ENCODE measurements around the gene EIF2B4. TPM values are rescaled to one million over a fixed set of nuclear protein-coding genes. Genes with fewer than 3 reads are reported as not detected.
A peak's percentile ranks its signal among the peaks of the same experiment; 100 is the strongest.
"Not testable (repeated sequence)": the region's sequence is repeated elsewhere in the genome, so short reads cannot be mapped to it uniquely, and the experiment has no call there.

The EIF2B4 gene
- total RNA-seq, 1 experiment from 2014 or later: 74.7 TPM

GRCh38 chr2:27320958-27321543 lies 49.1 kb downstream of the EIF2B4 start:
- ChIA-PET POLR2A (ENCODE audit: low non-redundant PET) (no interaction called here), CTCF (interaction anchor here (0.5 kb wide), 1 partner anchor 240 kb away, joined by 6 read pairs; no protein-coding TSS in a partner anchor)
- no TSS peak for BruUV-seq (replicated peaks)
- intact Hi-C loops (cut with micrococcal nuclease; ENCODE audit: unreplicated experiment): no loop called here
- H3K36me3 ChIP-seq (ENCODE audit: insufficient read depth, low read length, poor library complexity, severe bottlenecking): peaks cover 3% of the 10 kb centered on the region
- no peaks in the 10 kb centered on the region for H3K9me3 ChIP-seq (ENCODE audit: low read depth, low read length, poor library complexity, severe bottlenecking)
- TF ChIP-seq CTCF (conservative IDR thresholded peaks at IDR 0.05; ENCODE audit: low read depth, low read length) (no peak), EZH2 (IDR thresholded peaks at IDR 0.05; ENCODE audit: borderline replicate concordance, low read depth, low read length, poor library complexity, severe bottlenecking) (no peak)
- DNase-seq (ENCODE audit: low spot score): peak; percentile 42
- no peaks in the 10 kb centered on the region for H3K27me3 ChIP-seq (replicated peaks; ENCODE audit: insufficient read depth, low read depth, low read length, poor library complexity)
- H3K4me3 ChIP-seq (ENCODE audit: low read depth, low read length, poor library complexity, severe bottlenecking): no peak overlapping the region
- H3K4me1 ChIP-seq (ENCODE audit: insufficient read depth, low read length, poor library complexity, severe bottlenecking): peaks cover 6% of the 10 kb centered on the region
- no peak overlapping the region for H3K27ac ChIP-seq (ENCODE audit: low read depth, low read length, poor library complexity, severe bottlenecking)

- intact Hi-C loops (cut with micrococcal nuclease; ENCODE audit: unreplicated experiment); H3K36me3 ChIP-seq (ENCODE audit: insufficient read depth, low read length, poor library complexity, severe bottlenecking); H3K27ac ChIP-seq (ENCODE audit: low read depth, low read length, poor library complexity, severe bottlenecking); H3K27me3 ChIP-seq (replicated peaks; ENCODE audit: insufficient read depth, low read depth, low read length, poor library complexity); H3K9me3 ChIP-seq (ENCODE audit: low read depth, low read length, poor library complexity, severe bottlenecking); H3K4me1 ChIP-seq (ENCODE audit: insufficient read depth, low read length, poor library complexity, severe bottlenecking); DNase-seq (ENCODE audit: low spot score); BruUV-seq (replicated peaks); CTCF ChIA-PET; H3K4me3 ChIP-seq (ENCODE audit: low read depth, low read length, poor library complexity, severe bottlenecking); POLR2A ChIA-PET (ENCODE audit: low non-redundant PET): not testable (repeated sequence)
Observed at GRCh38 chr2:27319839-27320238, 50.3 kb downstream of the EIF2B4 start.

- DNase-seq (ENCODE audit: low spot score): no peak
- Histone ChIP-seq H3K27ac (ENCODE audit: low read depth, low read length, poor library complexity, severe bottlenecking) (no peak overlapping the region), H3K9me3 (ENCODE audit: low read depth, low read length, poor library complexity, severe bottlenecking) (no peaks in the 10 kb centered on the region), H3K4me3 (ENCODE audit: low read depth, low read length, poor library complexity, severe bottlenecking) (no peak overlapping the region), H3K36me3 (ENCODE audit: insufficient read depth, low read length, poor library complexity, severe bottlenecking) (no peaks in the 10 kb centered on the region), H3K4me1 (ENCODE audit: insufficient read depth, low read length, poor library complexity, severe bottlenecking) (peaks cover 4% of the 10 kb centered on the region), H3K27me3 (replicated peaks; ENCODE audit: insufficient read depth, low read depth, low read length, poor library complexity) (no peaks in the 10 kb centered on the region)
- TF ChIP-seq CTCF (conservative IDR thresholded peaks at IDR 0.05; ENCODE audit: low read depth, low read length) (no peak), EZH2 (IDR thresholded peaks at IDR 0.05; ENCODE audit: borderline replicate concordance, low read depth, low read length, poor library complexity, severe bottlenecking) (no peak)
- ChIA-PET CTCF (no interaction called here), POLR2A (ENCODE audit: low non-redundant PET) (no interaction called here)
- BruUV-seq (replicated peaks): no TSS peak
- intact Hi-C loops (cut with micrococcal nuclease; ENCODE audit: unreplicated experiment): no loop called here
Observed at GRCh38 chr2:27316655-27317412, 53.3 kb downstream of the EIF2B4 start.

Measured in A673 (cell line).